ENCODE results near the gene RAPGEF4.

The RAPGEF4 gene

DNA sequence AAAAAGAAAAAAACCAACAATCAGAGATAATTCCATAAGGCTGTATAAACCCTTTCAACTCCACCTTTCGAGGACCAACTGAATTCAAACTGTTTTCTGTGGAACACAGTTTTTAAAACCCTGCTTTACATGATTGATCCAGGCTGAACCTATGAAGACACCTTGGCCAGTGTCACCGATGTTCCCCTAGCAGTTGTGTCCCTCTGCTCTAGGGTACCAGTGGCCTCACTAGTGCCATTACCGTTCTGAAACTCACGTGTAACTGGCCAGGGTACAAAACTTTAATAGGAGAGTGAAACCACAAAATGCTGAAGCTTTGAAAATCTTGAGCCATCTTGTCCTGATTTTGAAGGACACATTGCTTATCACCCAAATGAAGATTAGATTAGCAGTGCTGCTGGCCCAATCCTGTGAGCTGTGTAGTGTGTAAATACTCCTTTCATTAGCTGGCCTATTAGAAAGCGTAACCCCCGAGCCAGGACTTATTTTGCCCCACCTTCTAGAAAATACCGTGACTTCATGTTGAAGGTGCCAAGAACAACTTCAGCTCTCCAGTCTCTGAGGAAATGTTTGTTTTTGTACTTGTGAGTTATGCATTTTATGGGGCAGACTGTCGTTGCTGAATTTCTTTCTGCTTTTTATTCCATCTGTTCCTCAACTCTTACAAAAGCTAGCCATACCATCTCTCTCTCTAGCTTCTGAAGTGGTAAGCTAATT, 192.2 kb downstream of the RAPGEF4 start (continued):
- TF ChIP-seq, protein P1, sequence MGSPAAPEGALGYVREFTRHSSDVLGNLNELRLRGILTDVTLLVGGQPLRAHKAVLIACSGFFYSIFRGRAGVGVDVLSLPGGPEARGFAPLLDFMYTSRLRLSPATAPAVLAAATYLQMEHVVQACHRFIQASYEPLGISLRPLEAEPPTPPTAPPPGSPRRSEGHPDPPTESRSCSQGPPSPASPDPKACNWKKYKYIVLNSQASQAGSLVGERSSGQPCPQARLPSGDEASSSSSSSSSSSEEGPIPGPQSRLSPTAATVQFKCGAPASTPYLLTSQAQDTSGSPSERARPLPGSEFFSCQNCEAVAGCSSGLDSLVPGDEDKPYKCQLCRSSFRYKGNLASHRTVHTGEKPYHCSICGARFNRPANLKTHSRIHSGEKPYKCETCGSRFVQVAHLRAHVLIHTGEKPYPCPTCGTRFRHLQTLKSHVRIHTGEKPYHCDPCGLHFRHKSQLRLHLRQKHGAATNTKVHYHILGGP (tag by site-specific recombination; IDR thresholded peaks at IDR 0.05) = 0 out of 2 replicates have a peak, but pooled peaks have one; percentile 7
- TF ChIP-seq IKZF3 (tag by site-specific recombination; IDR thresholded peaks at IDR 0.05) (no peak), GLI2 (tag by site-specific recombination; IDR thresholded peaks at IDR 0.05; ENCODE audit: borderline replicate concordance, low read depth) (no peak), BCL11B (tag by site-specific recombination; IDR thresholded peaks at IDR 0.05; ENCODE audit: low read depth) (no peak)

DNA sequence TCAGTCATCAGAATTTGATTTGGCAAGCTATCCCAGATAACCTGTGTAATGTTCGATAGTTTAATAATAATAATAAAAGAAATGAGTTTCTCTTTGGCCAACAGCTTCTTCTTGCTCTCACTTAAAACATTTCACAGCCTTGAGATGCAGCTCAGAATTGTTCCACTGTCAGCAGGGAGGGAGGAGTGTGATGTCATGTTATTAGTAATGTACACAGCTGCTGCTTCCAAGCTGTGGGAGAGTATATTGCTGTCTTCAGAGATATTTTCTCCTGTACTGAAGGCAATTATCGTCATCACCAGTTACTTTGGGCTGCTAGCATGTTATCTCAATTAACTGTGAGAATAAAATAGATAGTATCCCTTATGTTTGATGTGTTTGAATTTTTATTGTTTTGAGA, 193.1 kb downstream of the RAPGEF4 start:
- Histone ChIP-seq H3K36me3 (ENCODE audit: control insufficient read depth in 2 of 2, insufficient read depth in 1 of 2, low read length in 2 of 2) (no peaks in the 10 kb centered on the region), H3K4me1 (ENCODE audit: control insufficient read depth, insufficient read depth, low read length) (peaks cover 27% of the 10 kb centered on the region), H3K4me3 (ENCODE audit: low read depth, low read length) (no peak overlapping the region), H3K27ac (ENCODE audit: extremely low read depth, low read depth, low read length) (no peak overlapping the region), H3K9me3 (ENCODE audit: control insufficient read depth, insufficient read depth, low read depth, low read length) (no peaks in the 10 kb centered on the region)
- ChIA-PET POLR2A (no interaction called here), CTCF (interaction anchor here (0.6 to 8.6 kb wide), 4 partner anchors 64 to 252 kb away, joined by 3 to 154 read pairs (median 44); no protein-coding TSS in a partner anchor)
- no peak for TF ChIP-seq ZNF292 (tag by site-specific recombination; IDR thresholded peaks at IDR 0.05; ENCODE audit: borderline replicate concordance, low read depth)
- TF ChIP-seq ZNF416 (tag by site-specific recombination; IDR thresholded peaks at IDR 0.05) = no peak
- TF ChIP-seq ZNF629 (tag by site-specific recombination; IDR thresholded peaks at IDR 0.05) = peak; percentile 78
- TF ChIP-seq, protein P2, sequence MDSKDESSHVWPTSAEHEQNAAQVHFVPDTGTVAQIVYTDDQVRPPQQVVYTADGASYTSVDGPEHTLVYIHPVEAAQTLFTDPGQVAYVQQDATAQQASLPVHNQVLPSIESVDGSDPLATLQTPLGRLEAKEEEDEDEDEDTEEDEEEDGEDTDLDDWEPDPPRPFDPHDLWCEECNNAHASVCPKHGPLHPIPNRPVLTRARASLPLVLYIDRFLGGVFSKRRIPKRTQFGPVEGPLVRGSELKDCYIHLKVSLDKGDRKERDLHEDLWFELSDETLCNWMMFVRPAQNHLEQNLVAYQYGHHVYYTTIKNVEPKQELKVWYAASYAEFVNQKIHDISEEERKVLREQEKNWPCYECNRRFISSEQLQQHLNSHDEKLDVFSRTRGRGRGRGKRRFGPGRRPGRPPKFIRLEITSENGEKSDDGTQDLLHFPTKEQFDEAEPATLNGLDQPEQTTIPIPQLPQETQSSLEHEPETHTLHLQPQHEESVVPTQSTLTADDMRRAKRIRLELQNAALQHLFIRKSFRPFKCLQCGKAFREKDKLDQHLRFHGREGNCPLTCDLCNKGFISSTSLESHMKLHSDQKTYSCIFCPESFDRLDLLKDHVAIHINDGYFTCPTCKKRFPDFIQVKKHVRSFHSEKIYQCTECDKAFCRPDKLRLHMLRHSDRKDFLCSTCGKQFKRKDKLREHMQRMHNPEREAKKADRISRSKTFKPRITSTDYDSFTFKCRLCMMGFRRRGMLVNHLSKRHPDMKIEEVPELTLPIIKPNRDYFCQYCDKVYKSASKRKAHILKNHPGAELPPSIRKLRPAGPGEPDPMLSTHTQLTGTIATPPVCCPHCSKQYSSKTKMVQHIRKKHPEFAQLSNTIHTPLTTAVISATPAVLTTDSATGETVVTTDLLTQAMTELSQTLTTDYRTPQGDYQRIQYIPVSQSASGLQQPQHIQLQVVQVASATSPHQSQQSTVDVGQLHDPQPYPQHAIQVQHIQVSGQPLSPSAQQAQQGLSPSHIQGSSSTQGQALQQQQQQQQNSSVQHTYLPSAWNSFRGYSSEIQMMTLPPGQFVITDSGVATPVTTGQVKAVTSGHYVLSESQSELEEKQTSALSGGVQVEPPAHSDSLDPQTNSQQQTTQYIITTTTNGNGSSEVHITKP (tag by site-specific recombination; IDR thresholded peaks at IDR 0.05) = 0 out of 2 replicates have a peak, but pooled peaks have one; percentile 25
- TF ChIP-seq PRDM1 (tag by site-specific recombination; IDR thresholded peaks at IDR 0.05) = peak; percentile 30; the same call in 1 of the 2 replicates
- peak; percentile 39; the same call in 1 of the 2 replicates for TF ChIP-seq WT1 (tag by site-specific recombination; IDR thresholded peaks at IDR 0.05)
- TF ChIP-seq ZNF157 (tag by site-specific recombination; IDR thresholded peaks at IDR 0.05) = no peak
- peak; percentile 68 for TF ChIP-seq ZBTB21 (tag by site-specific recombination; IDR thresholded peaks at IDR 0.05)
- TF ChIP-seq, protein P3, sequence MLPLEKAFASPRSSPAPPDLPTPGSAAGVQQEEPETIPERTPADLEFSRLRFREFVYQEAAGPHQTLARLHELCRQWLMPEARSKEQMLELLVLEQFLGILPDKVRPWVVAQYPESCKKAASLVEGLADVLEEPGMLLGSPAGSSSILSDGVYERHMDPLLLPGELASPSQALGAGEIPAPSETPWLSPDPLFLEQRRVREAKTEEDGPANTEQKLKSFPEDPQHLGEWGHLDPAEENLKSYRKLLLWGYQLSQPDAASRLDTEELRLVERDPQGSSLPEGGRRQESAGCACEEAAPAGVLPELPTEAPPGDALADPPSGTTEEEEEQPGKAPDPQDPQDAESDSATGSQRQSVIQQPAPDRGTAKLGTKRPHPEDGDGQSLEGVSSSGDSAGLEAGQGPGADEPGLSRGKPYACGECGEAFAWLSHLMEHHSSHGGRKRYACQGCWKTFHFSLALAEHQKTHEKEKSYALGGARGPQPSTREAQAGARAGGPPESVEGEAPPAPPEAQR (tag by site-specific recombination; IDR thresholded peaks at IDR 0.05) = no peak
- TF ChIP-seq, protein P4, sequence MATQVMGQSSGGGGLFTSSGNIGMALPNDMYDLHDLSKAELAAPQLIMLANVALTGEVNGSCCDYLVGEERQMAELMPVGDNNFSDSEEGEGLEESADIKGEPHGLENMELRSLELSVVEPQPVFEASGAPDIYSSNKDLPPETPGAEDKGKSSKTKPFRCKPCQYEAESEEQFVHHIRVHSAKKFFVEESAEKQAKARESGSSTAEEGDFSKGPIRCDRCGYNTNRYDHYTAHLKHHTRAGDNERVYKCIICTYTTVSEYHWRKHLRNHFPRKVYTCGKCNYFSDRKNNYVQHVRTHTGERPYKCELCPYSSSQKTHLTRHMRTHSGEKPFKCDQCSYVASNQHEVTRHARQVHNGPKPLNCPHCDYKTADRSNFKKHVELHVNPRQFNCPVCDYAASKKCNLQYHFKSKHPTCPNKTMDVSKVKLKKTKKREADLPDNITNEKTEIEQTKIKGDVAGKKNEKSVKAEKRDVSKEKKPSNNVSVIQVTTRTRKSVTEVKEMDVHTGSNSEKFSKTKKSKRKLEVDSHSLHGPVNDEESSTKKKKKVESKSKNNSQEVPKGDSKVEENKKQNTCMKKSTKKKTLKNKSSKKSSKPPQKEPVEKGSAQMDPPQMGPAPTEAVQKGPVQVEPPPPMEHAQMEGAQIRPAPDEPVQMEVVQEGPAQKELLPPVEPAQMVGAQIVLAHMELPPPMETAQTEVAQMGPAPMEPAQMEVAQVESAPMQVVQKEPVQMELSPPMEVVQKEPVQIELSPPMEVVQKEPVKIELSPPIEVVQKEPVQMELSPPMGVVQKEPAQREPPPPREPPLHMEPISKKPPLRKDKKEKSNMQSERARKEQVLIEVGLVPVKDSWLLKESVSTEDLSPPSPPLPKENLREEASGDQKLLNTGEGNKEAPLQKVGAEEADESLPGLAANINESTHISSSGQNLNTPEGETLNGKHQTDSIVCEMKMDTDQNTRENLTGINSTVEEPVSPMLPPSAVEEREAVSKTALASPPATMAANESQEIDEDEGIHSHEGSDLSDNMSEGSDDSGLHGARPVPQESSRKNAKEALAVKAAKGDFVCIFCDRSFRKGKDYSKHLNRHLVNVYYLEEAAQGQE (tag by site-specific recombination; IDR thresholded peaks at IDR 0.05) = no peak
- peak; percentile 82 for TF ChIP-seq ZNF664 (tag by site-specific recombination; IDR thresholded peaks at IDR 0.05)
- TF ChIP-seq GLIS1 (tag by site-specific recombination; IDR thresholded peaks at IDR 0.05) = peak; percentile 64
- TF ChIP-seq ZNF660 (tag by site-specific recombination; IDR thresholded peaks at IDR 0.05) = peak; percentile 49; the same call in 1 of the 2 replicates
- TF ChIP-seq, protein P5, sequence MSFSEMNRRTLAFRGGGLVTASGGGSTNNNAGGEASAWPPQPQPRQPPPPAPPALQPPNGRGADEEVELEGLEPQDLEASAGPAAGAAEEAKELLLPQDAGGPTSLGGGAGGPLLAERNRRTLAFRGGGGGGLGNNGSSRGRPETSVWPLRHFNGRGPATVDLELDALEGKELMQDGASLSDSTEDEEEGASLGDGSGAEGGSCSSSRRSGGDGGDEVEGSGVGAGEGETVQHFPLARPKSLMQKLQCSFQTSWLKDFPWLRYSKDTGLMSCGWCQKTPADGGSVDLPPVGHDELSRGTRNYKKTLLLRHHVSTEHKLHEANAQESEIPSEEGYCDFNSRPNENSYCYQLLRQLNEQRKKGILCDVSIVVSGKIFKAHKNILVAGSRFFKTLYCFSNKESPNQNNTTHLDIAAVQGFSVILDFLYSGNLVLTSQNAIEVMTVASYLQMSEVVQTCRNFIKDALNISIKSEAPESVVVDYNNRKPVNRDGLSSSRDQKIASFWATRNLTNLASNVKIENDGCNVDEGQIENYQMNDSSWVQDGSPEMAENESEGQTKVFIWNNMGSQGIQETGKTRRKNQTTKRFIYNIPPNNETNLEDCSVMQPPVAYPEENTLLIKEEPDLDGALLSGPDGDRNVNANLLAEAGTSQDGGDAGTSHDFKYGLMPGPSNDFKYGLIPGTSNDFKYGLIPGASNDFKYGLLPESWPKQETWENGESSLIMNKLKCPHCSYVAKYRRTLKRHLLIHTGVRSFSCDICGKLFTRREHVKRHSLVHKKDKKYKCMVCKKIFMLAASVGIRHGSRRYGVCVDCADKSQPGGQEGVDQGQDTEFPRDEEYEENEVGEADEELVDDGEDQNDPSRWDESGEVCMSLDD (tag by site-specific recombination; IDR thresholded peaks at IDR 0.05) = no peak
- TF ChIP-seq, protein P6, sequence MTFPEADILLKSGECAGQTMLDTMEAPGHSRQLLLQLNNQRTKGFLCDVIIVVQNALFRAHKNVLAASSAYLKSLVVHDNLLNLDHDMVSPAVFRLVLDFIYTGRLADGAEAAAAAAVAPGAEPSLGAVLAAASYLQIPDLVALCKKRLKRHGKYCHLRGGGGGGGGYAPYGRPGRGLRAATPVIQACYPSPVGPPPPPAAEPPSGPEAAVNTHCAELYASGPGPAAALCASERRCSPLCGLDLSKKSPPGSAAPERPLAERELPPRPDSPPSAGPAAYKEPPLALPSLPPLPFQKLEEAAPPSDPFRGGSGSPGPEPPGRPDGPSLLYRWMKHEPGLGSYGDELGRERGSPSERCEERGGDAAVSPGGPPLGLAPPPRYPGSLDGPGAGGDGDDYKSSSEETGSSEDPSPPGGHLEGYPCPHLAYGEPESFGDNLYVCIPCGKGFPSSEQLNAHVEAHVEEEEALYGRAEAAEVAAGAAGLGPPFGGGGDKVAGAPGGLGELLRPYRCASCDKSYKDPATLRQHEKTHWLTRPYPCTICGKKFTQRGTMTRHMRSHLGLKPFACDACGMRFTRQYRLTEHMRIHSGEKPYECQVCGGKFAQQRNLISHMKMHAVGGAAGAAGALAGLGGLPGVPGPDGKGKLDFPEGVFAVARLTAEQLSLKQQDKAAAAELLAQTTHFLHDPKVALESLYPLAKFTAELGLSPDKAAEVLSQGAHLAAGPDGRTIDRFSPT (tag by site-specific recombination; IDR thresholded peaks at IDR 0.05) = no peak
- TF ChIP-seq ZIC2 (tag by site-specific recombination; IDR thresholded peaks at IDR 0.05) = peak; percentile 24; the same call in 1 of the 2 replicates
